ENCODE measurements around the gene CDH7.

DNA sequence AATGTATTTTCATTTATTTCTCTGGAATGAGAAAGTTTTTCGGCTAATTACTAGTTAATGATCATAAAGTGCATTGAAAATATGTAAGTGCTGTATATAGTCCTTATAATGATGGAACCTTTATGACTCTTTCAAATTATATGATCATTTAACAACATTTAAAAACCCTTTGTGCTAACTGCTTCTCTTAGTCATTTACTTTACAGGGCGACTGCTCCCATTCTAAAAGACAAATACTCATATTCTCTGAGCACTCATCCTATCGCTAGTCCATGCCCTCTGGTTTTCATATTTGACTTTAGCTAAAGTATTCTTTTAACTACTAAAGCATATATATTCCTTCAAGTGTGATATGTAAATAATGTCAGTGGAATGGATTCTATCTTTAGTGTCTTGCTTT is 168.2 kb downstream of the CDH7 start:
- TF ChIP-seq, protein P1, sequence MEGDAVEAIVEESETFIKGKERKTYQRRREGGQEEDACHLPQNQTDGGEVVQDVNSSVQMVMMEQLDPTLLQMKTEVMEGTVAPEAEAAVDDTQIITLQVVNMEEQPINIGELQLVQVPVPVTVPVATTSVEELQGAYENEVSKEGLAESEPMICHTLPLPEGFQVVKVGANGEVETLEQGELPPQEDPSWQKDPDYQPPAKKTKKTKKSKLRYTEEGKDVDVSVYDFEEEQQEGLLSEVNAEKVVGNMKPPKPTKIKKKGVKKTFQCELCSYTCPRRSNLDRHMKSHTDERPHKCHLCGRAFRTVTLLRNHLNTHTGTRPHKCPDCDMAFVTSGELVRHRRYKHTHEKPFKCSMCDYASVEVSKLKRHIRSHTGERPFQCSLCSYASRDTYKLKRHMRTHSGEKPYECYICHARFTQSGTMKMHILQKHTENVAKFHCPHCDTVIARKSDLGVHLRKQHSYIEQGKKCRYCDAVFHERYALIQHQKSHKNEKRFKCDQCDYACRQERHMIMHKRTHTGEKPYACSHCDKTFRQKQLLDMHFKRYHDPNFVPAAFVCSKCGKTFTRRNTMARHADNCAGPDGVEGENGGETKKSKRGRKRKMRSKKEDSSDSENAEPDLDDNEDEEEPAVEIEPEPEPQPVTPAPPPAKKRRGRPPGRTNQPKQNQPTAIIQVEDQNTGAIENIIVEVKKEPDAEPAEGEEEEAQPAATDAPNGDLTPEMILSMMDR (IDR thresholded peaks at IDR 0.05), result no peak
- no peak for TF ChIP-seq POLR2A (IDR thresholded peaks at IDR 0.05)
- TF ChIP-seq EP300 (IDR thresholded peaks at IDR 0.05), result no peak
